Erythroblast (primary cell): ENCODE results near the gene EGLN2.

ENCODE experiments used
- GATA1 ChIP-seq: IDR thresholded peaks from 2 replicates; pipeline ENCODE4 v1.6.1; 2011; ENCODE audit warnings: low read depth, mild to moderate bottlenecking, control low read depth, low read length, moderate library complexity
- POLR2A ChIP-seq: IDR thresholded peaks from 2 replicates; pipeline ENCODE4 v1.6.1; 2011; ENCODE audit warnings: mild to moderate bottlenecking, low read length

DNA sequence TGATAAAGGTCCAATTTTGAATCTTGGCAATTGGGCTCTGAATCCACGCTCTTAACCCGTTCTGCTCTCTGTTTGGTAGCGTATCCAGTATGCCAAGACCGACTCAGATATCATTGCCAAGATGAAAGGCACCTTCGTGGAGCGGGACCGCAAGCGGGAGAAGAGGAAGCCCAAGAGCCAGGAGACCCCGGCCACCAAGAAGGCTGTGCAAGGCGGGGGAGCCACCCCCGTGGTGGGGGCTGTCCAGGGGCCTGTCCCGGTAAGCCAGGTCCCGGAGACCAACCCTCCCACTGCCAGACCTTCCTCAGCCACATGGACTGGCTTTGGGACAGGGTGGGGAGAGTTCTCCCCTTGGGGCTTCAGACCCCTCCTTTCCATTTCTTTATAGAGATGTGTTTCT lies 39.6 kb upstream of the EGLN2 start:
- TF ChIP-seq POLR2A (no peak), GATA1 (no peak)
